CD1c-positive myeloid dendritic cell (primary cell): Measurements from ENCODE around the gene PGLYRP2.
A peak's percentile ranks its signal among the peaks of the same experiment; 100 is the strongest.
"Not testable (repeated sequence)": the region's sequence is repeated elsewhere in the genome, so short reads cannot be mapped to it uniquely, and the experiment has no call there.

ENCODE experiments used
- DNase-seq: peaks from one replicate; pipeline ENCODE4 v3.0.0-alpha.2; 2016; ENCODE audit errors: extremely low spot score

The PGLYRP2 gene

DNA sequence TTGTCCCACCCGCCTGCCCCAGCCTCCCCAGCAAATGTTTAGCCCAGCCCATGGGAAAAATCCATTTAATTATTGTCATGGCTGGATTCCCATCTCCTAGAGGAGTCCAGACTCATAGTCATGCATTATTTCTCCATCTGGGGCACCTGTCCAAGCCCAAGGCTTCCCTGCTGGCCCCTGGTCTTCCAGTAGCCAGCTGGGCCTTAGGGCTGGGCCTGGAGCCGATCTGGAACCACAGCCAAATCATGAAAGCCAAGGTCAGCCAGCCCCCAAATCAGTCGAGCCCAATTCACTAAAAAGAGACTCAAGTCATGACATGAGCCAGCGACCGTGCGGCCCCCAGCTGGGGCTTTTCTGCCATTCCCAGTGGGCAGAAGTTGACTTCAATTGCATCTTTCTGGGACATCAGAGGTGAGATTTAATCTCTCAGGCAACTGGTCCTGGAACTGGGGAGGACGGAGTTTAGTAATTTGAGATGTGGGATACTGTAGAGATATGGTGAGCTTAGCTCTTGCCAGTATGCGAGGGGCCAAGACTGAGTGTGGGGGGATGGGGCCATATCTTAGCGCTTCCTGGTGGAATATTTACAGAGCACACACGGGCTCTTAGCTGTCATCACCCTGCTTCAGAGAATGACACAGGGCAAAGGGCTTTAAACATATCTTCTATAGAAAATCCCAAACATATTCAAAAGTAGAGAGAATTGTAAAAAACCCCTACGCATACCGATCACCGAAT is 9.4 kb upstream of the PGLYRP2 start:
- DNase-seq: no peak

DNA sequence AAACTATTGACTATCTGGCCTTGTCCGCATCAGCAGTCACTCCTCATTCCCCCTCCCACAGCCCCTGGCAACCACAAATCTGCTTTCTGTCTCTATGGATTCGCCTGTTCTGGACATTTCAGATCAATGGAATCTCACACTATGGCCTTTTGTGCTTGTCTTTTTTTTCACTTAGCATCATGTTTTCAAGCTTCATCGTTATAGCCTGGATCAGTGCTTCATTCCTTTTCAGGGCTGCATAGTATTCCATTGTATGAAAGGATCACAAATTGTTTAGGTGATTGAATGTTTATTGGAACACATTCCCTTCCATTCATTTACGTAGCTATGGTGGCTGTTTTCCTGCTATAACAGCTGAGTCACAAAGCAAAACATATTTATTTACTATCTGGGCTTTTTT is 7.7 kb upstream of the PGLYRP2 start:
- no peak for DNase-seq

DNA sequence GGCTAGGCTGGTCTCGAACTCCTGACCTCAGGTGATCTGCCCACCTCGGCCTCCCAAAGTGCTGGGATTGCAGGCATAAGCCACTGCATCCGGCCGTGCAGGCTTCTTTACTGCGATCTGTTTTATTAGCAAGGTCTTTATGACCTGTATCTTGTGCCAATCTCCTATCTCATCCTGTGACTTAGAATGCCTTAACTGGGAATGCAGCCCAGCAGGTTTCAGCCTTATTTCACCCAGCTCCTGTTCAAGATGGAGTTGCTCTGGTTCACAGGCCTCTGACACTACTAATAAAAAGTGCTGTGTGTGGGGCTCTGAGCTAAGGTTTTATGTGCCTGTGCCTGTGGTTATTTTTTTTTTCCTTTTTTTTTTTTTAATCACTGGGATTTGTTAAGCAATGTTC is 6.5 kb upstream of the PGLYRP2 start:
- DNase-seq: not testable (repeated sequence)

DNA sequence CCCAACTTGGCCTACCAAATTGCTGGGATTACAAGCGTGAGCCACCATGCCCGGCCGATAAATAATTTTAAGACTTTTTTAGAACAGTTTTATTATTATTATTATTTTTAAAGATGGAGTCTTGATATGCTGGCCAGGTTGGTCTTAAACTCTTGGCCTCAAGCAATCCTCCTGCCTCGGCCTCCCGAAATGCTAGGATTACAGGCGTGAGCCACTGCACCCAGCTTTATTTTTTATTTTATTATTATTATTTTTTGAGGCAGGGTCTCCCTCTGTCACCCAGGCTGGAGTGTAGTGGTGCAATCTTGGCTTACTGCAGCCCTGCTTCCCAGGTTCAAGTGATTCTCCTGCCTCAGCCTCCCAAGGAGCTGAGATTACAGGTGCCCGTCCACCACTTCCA is 1.7 kb upstream of the PGLYRP2 start:
- DNase-seq: not testable (repeated sequence)

DNA sequence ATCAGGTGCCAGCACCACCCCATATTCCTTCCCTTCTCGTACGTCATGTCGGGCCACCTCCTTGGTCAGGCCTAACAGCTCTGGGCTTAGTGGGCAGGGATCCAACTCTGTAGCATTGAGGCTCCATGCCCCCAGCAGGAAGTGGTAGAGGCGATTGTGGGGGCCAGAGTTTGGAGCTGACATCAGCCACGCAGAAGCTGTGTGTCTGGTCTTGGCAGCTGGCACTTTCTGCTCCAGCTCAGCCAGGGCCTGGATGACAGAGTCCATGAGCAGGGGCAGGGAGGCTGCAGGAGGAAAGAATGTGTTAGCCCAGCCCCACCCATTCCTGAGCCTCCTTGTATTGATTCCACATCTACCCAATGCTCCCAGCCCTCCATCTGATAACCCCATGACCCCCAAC is 3.0 kb downstream of the PGLYRP2 start:
- DNase-seq: no peak

DNA sequence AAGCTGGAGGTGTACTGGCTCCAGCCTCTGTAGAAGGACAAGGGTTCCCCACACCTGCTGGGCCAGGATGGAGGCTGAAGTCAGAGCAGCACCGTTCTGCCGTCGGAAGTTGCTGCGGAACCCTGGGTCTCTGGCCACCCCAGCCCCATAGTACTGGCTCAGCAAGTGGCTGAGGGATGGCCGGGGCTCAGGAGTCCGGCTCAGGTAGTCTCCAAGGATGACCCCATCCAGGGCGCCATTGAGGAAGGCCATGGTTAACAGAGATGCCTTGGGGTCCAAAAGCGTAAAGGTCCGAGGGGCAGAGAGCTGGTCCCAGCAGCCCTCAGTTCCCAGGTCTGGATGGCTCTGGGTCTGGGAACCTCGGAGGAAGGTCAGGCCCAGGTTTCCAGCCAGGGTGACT is 3.7 kb downstream of the PGLYRP2 start:
- DNase-seq: no peak

DNA sequence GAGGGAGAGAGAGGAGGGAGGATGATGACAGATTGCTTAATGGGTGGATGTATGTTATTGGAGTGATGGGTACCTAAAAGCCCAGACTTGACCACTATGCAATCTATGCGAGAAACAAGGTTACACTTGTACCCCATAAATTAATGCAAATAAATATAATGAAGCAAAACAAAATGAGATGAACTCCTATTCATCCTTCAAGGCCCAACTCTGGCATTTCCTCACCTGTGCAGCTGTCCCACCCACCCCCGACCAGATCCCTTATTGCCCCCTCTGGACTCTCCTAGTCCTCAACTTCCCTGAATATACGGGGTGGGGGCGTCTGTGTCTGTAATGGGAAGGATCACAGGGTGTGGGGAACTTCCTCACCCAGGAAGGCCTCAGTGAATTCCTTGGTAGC is 4.1 kb downstream of the PGLYRP2 start:
- DNase-seq: no peak

DNA sequence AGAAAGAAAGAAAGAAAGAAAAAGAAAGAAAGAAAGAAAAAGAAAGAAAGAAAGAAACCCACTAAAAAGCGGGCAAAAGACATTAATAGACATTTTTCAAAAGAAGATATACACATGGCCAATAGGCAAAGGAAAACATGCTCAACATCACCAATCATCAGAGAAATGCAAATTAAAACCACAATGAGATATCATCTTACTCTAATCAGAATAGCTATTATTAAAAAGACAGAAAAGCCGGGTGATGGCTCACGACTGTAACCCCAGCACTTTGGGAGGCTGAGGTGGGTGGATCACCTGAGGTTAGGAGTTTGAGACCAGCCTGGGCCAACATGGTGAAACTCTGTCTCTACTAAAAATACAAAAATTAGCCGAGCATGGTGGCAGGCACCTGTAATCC is 5.5 kb downstream of the PGLYRP2 start:
- not testable (repeated sequence) for DNase-seq

DNA sequence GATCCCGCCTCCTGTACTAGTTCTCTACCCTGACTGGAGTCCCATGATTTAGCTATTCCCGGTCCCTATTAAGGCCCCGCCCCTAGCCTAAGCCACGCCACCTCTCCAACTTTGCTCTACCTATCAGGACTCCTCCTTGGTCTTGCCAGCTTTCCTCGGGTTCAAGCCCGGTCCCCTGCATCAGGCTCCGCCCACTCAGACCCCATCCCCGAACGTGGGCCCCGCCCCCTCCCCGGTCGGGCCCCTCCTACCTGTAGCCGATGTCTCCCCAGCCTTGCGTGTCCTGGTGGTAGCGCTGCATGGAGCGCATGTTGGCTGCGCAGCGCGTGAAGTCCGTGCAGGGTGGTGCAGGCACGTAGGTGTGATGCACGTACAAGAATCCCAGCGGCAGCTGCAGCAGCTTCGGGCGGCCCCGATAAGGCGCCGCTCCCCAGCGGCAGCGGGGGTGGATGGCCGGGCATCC is 7.6 kb downstream of the PGLYRP2 start:
- no peak for DNase-seq

DNA sequence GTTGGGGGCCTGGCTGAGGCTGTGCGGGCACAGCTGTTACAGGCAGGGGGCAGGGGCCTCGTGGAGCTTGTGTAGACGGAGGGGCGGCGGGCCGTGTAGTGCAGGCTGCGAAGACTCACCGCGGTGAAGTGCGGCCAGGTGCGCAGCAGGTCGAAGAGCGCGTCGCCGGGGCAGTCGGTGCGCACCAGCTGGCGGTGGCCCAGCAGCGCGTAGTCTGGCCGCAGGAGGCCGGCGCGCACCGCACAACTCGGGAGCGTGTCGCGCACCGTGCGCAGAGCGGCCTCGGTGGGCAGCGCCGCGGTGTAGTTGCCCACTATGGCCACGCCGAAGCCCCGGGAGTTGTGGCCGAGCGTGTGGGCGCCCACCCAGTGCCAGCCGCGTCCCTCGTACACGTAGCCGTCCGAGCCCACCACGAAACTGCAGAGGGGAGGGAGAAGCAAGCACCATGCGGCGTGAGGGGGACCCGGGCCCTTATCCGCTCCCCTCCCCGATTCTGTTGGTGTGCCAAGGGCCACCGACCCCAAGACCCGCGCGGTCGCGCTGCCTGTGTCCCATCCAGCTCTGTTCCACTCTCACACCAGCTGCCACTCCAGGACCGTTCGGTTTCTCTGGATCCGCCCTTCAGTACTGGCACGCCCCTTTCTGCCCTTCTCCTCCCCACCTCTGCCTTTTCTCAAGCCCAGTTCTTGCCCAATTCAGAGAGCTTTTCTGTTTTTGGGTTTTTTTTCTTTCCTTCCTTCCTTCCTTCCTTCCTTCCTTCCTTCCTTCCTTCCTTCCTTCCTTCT is 9.6 kb downstream of the PGLYRP2 start:
- no peak for DNase-seq

DNA sequence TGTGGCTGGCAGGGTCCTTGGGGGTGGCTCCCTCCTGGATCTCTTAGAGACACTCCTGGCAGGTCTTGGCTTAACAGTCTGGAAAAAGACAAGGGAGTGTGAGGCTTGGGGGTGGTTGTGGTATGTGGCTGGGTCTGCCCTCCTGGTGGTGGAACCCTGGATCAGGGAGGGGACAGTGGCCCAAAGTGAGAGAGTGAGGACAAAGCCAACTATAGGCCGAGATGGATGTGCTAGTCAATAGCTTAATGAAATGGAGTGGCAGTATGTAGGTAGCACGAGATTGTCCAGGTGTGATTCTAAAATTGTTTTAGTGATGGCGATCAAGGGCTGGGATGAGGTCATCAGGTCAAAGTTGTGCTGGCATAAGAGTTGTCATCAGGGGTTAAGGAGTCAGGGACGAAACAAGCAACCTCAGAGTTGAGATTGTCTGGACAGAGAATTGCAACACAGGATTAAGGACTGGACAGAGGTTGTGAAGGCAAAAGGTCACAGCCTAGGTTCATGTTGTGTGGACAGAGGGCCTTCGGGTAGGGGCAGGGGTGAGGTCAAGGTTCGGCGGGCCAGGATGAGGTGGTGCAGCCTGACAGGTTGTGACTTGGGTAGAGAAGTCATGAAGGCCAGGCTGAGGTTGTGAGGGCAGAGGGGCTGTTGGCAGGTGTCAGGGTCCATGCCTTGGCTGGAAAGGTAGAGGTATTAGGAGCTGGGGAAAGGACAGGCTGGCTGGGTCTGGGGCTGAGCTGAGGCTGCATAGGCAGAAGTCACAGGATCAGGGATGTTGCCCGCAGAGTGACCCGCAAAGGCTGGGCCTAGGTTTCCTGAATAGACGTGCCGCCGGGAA is 10.4 kb downstream of the PGLYRP2 start:
- DNase-seq: no peak

DNA sequence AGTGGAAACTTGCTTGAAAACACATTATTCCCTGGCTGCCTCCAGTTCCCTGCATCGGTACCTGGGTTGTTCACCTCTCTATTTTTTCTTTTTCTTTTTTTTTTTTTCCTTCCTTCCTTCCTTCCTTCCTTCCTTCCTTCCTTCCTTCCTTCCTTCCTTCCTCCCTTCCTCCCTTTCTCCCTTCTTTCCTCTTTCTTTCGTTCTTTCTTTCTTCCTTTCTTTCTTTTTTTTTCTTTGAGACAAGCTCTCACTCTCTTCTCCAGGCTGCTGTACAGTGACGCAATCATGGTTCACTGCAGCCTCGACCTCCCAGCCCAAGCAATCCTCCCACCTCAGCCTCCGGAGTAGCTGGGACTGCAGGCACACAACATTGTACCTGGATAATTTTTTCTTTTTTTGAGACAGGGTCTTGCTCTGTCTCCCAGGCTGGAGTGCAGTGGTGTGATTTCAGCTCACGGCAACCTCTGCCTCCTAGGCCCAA is 11.5 kb downstream of the PGLYRP2 start:
- no peak for DNase-seq

DNA sequence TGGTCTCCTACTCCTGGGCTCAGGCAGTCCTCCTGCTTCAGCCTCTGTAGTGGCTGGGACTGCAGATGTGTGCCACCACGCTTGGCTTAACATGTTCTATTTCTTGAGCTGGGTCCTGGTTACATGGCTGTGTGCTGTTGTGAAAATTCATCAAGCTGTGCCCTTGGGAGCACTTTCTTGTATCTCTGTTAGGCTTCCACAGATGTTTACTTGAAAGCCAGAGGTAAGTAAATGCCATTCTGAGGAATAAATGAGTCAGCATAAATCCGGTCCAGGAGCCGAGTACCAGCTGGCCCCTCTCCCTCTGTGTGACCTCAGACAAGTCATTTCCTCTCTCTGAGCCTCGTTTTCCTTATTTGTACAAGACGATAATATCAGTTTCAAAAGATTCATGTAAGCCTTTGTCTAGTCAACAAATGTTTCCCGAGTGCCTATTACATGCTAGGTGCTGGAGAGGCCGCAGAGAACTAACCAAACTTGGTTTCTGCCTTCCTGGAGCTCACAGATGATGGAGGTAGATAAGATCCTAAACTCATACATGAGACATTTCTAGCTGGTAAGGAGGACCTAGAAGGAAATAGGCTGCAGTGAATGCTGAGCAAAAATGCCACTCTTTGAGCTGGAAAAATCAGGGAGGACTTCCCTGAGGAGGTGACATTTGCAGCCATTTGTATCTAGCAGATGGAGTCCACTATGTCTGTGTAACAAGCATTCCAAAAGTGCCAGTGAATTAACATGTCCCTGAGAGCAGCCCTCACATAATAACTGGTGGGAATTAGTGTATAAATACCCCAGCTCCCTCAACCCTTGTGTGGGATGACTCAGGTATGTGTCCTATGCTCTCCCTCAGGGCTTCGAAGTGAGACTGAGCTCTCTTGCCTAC is 12.2 kb downstream of the PGLYRP2 start:
- peak; percentile 11 for DNase-seq

DNA sequence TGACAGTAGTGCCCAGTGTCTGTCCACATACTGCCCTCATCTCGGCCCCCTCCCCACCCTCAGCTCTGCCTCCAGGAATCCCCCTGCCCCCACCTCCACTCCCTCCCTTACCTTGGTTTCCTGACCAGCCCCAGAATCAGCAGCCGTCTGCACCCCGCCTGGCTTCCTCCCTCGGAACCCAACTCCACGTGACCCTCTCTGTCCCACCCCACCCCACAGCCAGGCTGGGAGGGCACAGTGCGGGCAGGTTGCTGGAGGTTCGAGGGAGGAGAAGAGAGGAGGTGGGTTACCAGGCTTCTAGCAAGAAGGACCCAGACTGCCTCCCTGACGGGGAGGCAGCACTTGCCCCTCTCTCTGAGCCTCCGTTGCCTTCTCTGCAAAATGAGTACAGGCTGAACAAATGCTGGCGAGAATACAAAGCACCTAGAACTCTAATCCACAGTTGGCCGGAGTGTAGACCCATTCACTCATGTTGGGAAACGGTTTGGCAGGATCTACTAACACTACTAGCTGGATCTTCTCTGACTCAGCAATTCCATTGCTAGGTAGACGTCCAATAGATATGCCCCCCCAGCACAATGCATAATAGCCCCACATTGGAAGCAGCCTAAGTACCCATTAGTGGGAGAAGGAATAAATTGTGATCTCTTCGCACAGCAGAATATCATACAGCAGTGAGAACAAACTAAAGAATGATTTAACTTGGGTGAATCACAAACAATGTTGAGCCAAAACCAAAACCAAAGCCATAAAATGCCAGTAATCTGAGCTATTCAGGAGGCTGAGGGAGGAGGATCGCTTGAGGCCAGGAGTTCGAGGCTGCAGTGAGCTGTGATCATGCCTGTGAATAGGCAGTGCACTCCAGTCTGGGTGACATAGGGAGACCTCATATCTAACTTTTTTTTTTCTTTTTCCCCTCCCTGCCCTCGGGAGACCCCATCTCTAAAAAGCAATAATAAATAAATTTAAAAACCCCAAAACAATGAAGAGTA is 14.6 kb downstream of the PGLYRP2 start, which contains the start of gene RASAL3:
Gene RASAL3, minus strand, starts transcription at position 151 of the 992 bp plus-strand sequence. CDS start 186 bp downstream, outside the sequence.
- DNase-seq: no peak

DNA sequence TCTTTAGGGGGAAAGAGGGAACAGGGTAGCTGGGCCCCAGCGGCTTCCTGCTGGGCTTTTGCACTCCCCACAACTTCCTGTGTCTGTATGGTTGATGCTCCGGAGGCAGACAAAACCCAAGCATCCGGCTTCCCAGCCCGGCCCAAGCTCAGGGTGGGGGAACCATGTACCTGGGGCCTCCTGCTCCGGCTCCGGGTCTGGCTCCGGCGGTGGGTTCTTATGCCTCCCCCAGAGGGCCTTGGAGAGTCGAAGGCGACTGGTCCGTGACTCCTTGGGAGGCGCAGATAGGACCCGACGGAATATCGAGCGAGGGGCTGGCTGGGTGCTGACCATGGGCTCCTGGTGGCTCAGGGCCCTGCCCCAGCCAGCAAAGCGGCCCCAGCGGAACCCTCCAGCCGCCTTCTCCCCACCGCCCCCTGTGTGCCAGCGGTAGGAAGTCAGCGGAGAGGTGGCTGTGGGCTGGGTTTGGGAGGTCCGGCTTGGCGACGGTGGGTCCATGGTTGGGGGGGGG is 15.4 kb downstream of the PGLYRP2 start:
- DNase-seq: peak; percentile 44

DNA sequence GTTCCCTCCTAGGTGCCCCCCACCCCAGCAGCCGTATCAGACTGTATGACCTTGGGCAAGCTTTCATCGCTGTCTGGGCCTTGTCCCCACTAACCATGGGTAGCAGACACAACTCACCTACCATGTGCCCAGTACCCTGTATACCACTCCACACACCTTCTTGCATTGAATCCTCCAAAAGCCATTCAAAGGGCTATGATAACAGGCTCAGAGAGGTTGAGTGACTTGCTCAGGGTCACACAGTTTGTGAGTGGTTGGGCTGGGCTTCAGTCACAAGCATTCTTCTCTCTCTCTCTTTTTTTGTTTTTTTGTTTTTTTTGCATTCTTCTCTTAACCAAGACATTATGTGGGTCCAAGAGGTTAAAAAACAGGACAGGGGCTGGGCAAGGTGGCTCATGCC is 17.6 kb downstream of the PGLYRP2 start:
- no peak for DNase-seq

DNA sequence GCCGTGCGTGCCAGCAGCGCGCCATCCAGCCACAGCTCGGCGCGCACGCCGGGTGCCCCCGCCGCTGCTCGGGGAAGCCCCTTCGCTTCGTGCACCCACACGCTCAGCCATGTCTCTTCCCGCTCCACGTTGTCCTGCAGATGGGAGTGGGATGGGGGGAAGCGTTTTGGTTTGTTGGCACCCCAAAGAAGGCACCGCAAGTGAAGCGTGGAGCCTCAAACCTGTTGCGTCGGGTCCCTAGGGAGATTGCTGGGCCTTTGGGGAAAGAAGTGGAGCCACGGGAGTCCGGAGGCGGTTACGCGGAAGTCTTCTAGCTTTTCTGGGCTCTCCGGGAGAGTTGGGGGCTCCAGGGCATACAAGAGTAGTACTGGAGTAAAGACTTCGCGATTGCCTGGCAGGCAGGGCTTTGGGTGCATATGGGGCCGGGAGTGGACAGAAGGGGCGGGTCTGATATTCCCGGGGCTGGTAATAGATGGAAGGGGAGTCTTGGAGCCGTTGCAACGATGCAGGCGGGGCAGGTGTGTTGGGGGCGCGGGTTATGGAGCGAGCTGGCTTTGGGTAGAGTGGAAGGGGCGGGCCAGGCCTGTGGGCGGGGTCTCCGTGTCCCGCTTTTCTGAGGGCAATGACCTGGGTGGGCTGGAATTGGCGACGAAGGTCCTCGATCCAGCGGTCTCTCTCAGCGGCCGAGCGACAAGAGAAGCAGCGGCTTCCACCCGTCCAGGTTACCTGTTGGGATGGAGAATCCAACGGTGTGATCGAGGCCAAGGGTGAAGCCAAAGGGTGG is 21.4 kb downstream of the PGLYRP2 start:
- DNase-seq: no peak

DNA sequence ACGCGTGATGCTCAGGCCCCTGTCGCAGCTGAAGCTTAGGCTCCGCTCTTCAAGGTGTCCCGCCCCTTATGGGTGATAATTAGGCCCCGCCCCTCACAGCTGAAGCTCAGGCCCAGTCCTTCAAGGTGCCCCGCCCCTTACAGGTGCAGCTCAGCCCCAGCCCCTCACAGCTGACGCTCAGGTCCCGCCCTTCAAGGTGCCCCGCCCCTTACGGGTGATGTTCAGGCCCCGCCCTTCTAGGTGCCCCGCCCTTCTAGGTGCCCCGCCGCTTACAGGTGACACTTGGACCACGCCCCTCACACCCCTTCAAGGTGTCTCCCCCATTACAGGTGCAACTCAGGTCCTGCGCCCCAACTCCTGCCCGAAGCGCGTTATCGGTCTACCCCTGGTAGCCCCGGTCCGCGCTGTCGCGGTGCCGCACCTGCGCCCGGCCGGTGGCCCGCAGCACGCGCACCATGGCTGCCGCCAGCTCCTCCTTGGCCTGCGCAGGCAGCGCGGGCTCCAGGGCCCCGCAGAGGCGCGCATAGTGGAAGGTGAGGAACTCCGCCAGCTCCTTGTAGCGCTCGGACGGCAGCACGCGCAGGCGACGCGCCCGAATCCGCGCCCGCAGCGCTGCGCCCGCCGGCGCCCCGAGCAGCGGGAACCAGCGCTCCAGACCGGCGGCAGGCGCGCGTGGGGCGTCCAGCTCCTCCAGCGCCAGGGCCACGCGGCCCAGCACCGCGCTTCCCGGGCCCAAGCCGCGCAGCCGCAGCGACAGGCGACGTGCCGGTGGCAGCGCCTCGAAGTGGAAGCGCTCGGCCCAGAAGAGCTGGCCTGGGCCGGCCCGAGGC is 22.2 kb downstream of the PGLYRP2 start:
- no peak for DNase-seq
